ENCODE measurements around the gene CNEP1R1.
"Not testable (repeated sequence)": the region's sequence is repeated elsewhere in the genome, so short reads cannot be mapped to it uniquely, and the experiment has no call there.

CNEP1R1 gene

GRCh38 chr16:50024684-50025536 is at the start of gene CNEP1R1:
CNEP1R1 (plus strand) TSS chr16:50025225; CDS start chr16:50025316, 91 bp downstream.
- DNase-seq (ENCODE audit: low read depth): peak; percentile 92

- no peak for DNase-seq (ENCODE audit: low read depth)
Observed at GRCh38 chr16:49977427-49977826, 47.6 kb upstream of the CNEP1R1 start.

GRCh38 chr16:49978569-49979326 is 46.3 kb upstream of the CNEP1R1 start:
- DNase-seq (ENCODE audit: low read depth): no peak

- DNase-seq (ENCODE audit: low read depth): no peak
Observed at GRCh38 chr16:49980166-49980565, 44.9 kb upstream of the CNEP1R1 start.

- peak; percentile 31 for DNase-seq (ENCODE audit: low read depth)
Observed at GRCh38 chr16:49986351-49987124, 38.5 kb upstream of the CNEP1R1 start.

- DNase-seq (ENCODE audit: low read depth): no peak
Observed at GRCh38 chr16:49987381-49987780, 37.6 kb upstream of the CNEP1R1 start.

GRCh38 chr16:49992825-49993224 is 32.2 kb upstream of the CNEP1R1 start:
- no peak for DNase-seq (ENCODE audit: low read depth)

GRCh38 chr16:49993579-49993978 is 31.4 kb upstream of the CNEP1R1 start:
- no peak for DNase-seq (ENCODE audit: low read depth)

GRCh38 chr16:49994006-49994405 is 31.0 kb upstream of the CNEP1R1 start:
- DNase-seq (ENCODE audit: low read depth): no peak

- no peak for DNase-seq (ENCODE audit: low read depth)
Observed at GRCh38 chr16:49995720-49996119, 29.3 kb upstream of the CNEP1R1 start.

- DNase-seq (ENCODE audit: low read depth): no peak
Observed at GRCh38 chr16:49997721-49998251, 27.2 kb upstream of the CNEP1R1 start.

GRCh38 chr16:49998991-49999390 is 26.0 kb upstream of the CNEP1R1 start:
- DNase-seq (ENCODE audit: low read depth): no peak

GRCh38 chr16:50001144-50001543 is 23.9 kb upstream of the CNEP1R1 start:
- no peak for DNase-seq (ENCODE audit: low read depth)

- DNase-seq (ENCODE audit: low read depth): no peak
Observed at GRCh38 chr16:50002190-50002589, 22.8 kb upstream of the CNEP1R1 start.

- no peak for DNase-seq (ENCODE audit: low read depth)
Observed at GRCh38 chr16:50004239-50004638, 20.8 kb upstream of the CNEP1R1 start.

- no peak for DNase-seq (ENCODE audit: low read depth)
Observed at GRCh38 chr16:50006964-50007363, 18.1 kb upstream of the CNEP1R1 start.

GRCh38 chr16:50007744-50008143 is 17.3 kb upstream of the CNEP1R1 start:
- DNase-seq (ENCODE audit: low read depth): no peak

- no peak for DNase-seq (ENCODE audit: low read depth)
Observed at GRCh38 chr16:50010212-50010611, 14.8 kb upstream of the CNEP1R1 start.

- no peak for DNase-seq (ENCODE audit: low read depth)
Observed at GRCh38 chr16:50011707-50012106, 13.3 kb upstream of the CNEP1R1 start.

- no peak for DNase-seq (ENCODE audit: low read depth)
Observed at GRCh38 chr16:50012182-50012581, 12.8 kb upstream of the CNEP1R1 start.

- not testable (repeated sequence) for DNase-seq (ENCODE audit: low read depth)
Observed at GRCh38 chr16:50014211-50014610, 10.8 kb upstream of the CNEP1R1 start.

GRCh38 chr16:50015631-50016030 is 9.4 kb upstream of the CNEP1R1 start:
- DNase-seq (ENCODE audit: low read depth): no peak

Measured in GM04504 (cell line).